Hepatocyte (in vitro differentiated cells): ENCODE results near the gene ZFP91. TPM values are rescaled to one million over a fixed set of nuclear protein-coding genes. Genes with fewer than 3 reads are reported as not detected.

ENCODE experiments used
- DNase-seq: peaks from one replicate; pipeline ENCODE4 v3.0.0-alpha.2; 2016; ENCODE audit warnings: low spot score
- H2AFZ ChIP-seq: fragments of 200-600 bp; sonication (generic); 2 replicates; pipeline ENCODE4 v1.6.0; 2016; ENCODE audit warnings: antibody characterized with exemption, mild to moderate bottlenecking
- H3K27ac ChIP-seq: fragments of 200-600 bp; sonication (generic); 2 replicates; pipeline ENCODE4 v1.5.1; 2016; ENCODE audit warnings: mild to moderate bottlenecking
- H3K27me3 ChIP-seq: fragments of 200-600 bp; sonication (generic); 2 replicates; pipeline ENCODE4 v1.6.1; 2016
- H3K36me3 ChIP-seq: fragments of 200-600 bp; sonication (generic); replicated peaks from 2 replicates; pipeline ENCODE4 v1.5.1; 2016; ENCODE audit warnings: low read depth; ENCODE audit not compliant: insufficient read depth
- H3K4me1 ChIP-seq: fragments of 200-600 bp; sonication (generic); 2 replicates; pipeline ENCODE4 v1.5.1; 2016; ENCODE audit warnings: mild to moderate bottlenecking, moderate library complexity; ENCODE audit not compliant: insufficient read depth
- H3K4me2 ChIP-seq: fragments of 200-600 bp; sonication (generic); 2 replicates; pipeline ENCODE4 v1.6.0; 2016
- H3K4me3 ChIP-seq: fragments of 200-600 bp; sonication (generic); 2 replicates; pipeline ENCODE4 v1.5.1; 2016; ENCODE audit warnings: mild to moderate bottlenecking
- H3K79me2 ChIP-seq: fragments of 200-600 bp; sonication (generic); 2 replicates; pipeline ENCODE4 v1.6.0; 2017; ENCODE audit warnings: mild to moderate bottlenecking
- H3K9me2 ChIP-seq: fragments of 200-600 bp; sonication (generic); replicated peaks from 2 replicates; pipeline ENCODE4 v1.6.0; 2017; ENCODE audit warnings: mild to moderate bottlenecking; ENCODE audit not compliant: insufficient read depth
- H3K9me3 ChIP-seq: fragments of 200-600 bp; sonication (generic); 2 replicates; pipeline ENCODE4 v1.5.1; 2016; ENCODE audit warnings: low read depth, mild to moderate bottlenecking
- H4K20me1 ChIP-seq: fragments of 200-600 bp; sonication (generic); 2 replicates; pipeline ENCODE4 v1.6.0; 2016; ENCODE audit warnings: mild to moderate bottlenecking; ENCODE audit not compliant: insufficient read depth, poor library complexity, severe bottlenecking
- EZH2 ChIP-seq: fragments of 200-600 bp; sonication (generic); IDR thresholded peaks from 2 replicates; pipeline ENCODE4 v1.6.1; 2016; ENCODE audit warnings: antibody characterized with exemption, mild to moderate bottlenecking, borderline replicate concordance
- EZH2phosphoT487 ChIP-seq: fragments of 200-600 bp; sonication (generic); IDR thresholded peaks from one replicate; pipeline ENCODE4 v1.6.1; 2018; ENCODE audit warnings: antibody characterized with exemption, mild to moderate bottlenecking, low read depth, moderate library complexity; ENCODE audit not compliant: unreplicated experiment, severe bottlenecking
- WGBS: methylation state at CpG from one replicate; pipeline ENCODE4 v1.1.6; 2016; ENCODE audit warnings: low lambda C conversion rate; ENCODE audit errors: missing lambda C conversion rate; 5-methylcytosine and 5-hydroxymethylcytosine counted together
- polyA plus RNA-seq: library from polyadenylated mRNA; unstranded; fragments of >200 nt; fragmentation: Nextera tagmentation; extraction: Ambion mirVana; gene quantifications from 2 replicates; pipeline ENCODE4 v1.2.1, GENCODE V29; 2016
- total RNA-seq: library from RNA; depleted of rRNA; stranded (reverse); fragments of >200 nt; gene quantifications from 2 replicates; pipeline ENCODE4 v1.2.3, GENCODE V29; 2014
- TF ChIP-seq, protein P1 (sequence below): fragments of 200-600 bp; sonication (generic); IDR thresholded peaks from 2 replicates; pipeline ENCODE4 v1.5.1; 2016; ENCODE audit warnings: antibody characterized with exemption, mild to moderate bottlenecking; ENCODE audit not compliant: poor library complexity

The ZFP91 gene
- total and polyA plus RNA-seq, 2 experiments from 2014 or later, result 13.7 to 42.0 TPM

DNA sequence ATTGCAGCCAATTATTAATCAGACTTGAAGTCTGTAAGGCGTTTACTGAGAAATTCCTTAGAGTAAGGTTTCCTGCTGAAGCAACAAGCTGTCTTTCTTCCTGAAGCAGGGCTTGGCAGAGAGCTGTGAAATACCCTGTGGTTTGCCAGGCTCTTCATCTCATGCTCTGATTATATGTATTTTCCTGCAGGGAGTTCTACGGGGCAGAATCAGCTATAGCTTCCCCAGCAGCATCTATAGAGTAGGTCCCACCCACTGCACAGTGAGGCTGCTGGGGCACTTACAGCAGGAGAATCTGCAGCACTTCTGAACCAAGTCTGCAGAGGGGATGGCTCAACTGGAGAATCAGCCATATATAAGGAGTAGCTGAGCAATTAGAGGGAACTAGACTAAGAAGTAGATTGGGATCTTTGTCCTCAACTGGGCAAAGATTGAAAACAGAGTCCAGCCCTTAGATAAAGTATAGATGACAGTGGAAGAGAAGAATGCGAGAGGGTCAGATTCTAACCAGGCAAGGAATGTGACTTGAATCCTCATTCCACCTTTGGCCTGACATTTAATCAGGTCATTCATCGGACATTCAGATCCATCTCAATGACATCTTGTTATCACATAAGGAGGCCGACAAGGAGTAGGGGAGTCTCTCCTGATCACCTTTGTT, 81.2 kb downstream of the ZFP91 start:
- Histone ChIP-seq H3K4me1 (peaks cover 5% of the 10 kb centered on the region), H2AFZ (no peak overlapping the region), H4K20me1 (no peaks in the 10 kb centered on the region), H3K27ac (peak overlapping the region; percentile 94), H3K9me3 (no peaks in the 10 kb centered on the region), H3K79me2 (no peaks in the 10 kb centered on the region), H3K4me3 (no peak overlapping the region), H3K36me3 (no peaks in the 10 kb centered on the region), H3K4me2 (peak overlapping the region; percentile 49), H3K27me3 (no peaks in the 10 kb centered on the region), H3K9me2 (no peaks in the 10 kb centered on the region)
- TF ChIP-seq EZH2, result no peak
- no peak for TF ChIP-seq EZH2phosphoT487
- TF ChIP-seq, protein P1, sequence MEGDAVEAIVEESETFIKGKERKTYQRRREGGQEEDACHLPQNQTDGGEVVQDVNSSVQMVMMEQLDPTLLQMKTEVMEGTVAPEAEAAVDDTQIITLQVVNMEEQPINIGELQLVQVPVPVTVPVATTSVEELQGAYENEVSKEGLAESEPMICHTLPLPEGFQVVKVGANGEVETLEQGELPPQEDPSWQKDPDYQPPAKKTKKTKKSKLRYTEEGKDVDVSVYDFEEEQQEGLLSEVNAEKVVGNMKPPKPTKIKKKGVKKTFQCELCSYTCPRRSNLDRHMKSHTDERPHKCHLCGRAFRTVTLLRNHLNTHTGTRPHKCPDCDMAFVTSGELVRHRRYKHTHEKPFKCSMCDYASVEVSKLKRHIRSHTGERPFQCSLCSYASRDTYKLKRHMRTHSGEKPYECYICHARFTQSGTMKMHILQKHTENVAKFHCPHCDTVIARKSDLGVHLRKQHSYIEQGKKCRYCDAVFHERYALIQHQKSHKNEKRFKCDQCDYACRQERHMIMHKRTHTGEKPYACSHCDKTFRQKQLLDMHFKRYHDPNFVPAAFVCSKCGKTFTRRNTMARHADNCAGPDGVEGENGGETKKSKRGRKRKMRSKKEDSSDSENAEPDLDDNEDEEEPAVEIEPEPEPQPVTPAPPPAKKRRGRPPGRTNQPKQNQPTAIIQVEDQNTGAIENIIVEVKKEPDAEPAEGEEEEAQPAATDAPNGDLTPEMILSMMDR, result no peak
- 55% methylated on average over 5 of the region's 5 CpGs for WGBS
- DNase-seq, result no peak

Other genes starting within 250 kb of the ZFP91 start
- not detected in 2 replicates for gene OR5B17, start 220.0 kb upstream of the ZFP91 start, total RNA-seq
- not detected in 2 replicates for gene OR5B17, start 220.0 kb upstream of the ZFP91 start, polyA plus RNA-seq
- gene OR5B3, start 172.2 kb upstream of the ZFP91 start, total RNA-seq, result not detected in 2 replicates
- not detected in 2 replicates for gene OR5B3, start 172.2 kb upstream of the ZFP91 start, polyA plus RNA-seq
- gene OR5B2, start 150.9 kb upstream of the ZFP91 start, total RNA-seq, result not detected in 2 replicates
- gene OR5B2, start 150.9 kb upstream of the ZFP91 start, polyA plus RNA-seq, result not detected in 2 replicates
- gene OR5B12, start 136.8 kb upstream of the ZFP91 start, total RNA-seq, result not detected in 2 replicates
- gene OR5B12, start 136.8 kb upstream of the ZFP91 start, polyA plus RNA-seq, result not detected in 2 replicates
- not detected in 2 replicates for gene OR5B21, start 71.0 kb upstream of the ZFP91 start, total RNA-seq
- gene OR5B21, start 71.0 kb upstream of the ZFP91 start, polyA plus RNA-seq, result not detected in 2 replicates
- 3.1 and 3.2 TPM in 2 replicates for gene LPXN, start 3.2 kb upstream of the ZFP91 start, total RNA-seq
- 2.3 and 3.7 TPM in 2 replicates for gene LPXN, start 3.2 kb upstream of the ZFP91 start, polyA plus RNA-seq
- gene CNTF, start 43.6 kb downstream of the ZFP91 start, total RNA-seq, result 3.1 and 3.6 TPM in 2 replicates
- not detected in 2 replicates for gene CNTF, start 43.6 kb downstream of the ZFP91 start, polyA plus RNA-seq
- 0.77 and 3.1 TPM in 2 replicates for gene GLYAT, start 152.9 kb downstream of the ZFP91 start, total RNA-seq
- gene GLYAT, start 152.9 kb downstream of the ZFP91 start, polyA plus RNA-seq, result 1.6 and 3.4 TPM in 2 replicates